ENCODE results near the gene RAC2. TPM values are rescaled to one million over a fixed set of nuclear protein-coding genes. Genes with fewer than 3 reads are reported as not detected.
A peak's percentile ranks its signal among the peaks of the same experiment; 100 is the strongest.

Gene RAC2
- total and polyA plus RNA-seq, 11 donors: 1.3 to 60.5 (median 3.8) TPM

GRCh38 chr22:37240240-37240940 is 3.7 kb downstream of the RAC2 start:
- H3K27ac ChIP-seq: peak overlapping the region in 1 of 12 donors; percentile 90
- no peak for ATAC-seq
- H3K4me3 ChIP-seq: peak overlapping the region in 1 of 12 donors; percentile 77
- H3K27me3 ChIP-seq: peaks cover 0 to 96% (median 52%) of the 10 kb centered on the region in 9 donors
- no peak for DNase-seq
- peaks cover 0 to 83% (median 0%) of the 10 kb centered on the region in 12 donors for H3K4me1 ChIP-seq
- peaks cover 0 to 27% (median 0%) of the 10 kb centered on the region in 9 donors for H3K36me3 ChIP-seq
- intact Hi-C loops (cut with DNase I): no loop called here
- TF ChIP-seq POLR2A (IDR thresholded peaks at IDR 0.05): no peak
- TF ChIP-seq, protein P1, sequence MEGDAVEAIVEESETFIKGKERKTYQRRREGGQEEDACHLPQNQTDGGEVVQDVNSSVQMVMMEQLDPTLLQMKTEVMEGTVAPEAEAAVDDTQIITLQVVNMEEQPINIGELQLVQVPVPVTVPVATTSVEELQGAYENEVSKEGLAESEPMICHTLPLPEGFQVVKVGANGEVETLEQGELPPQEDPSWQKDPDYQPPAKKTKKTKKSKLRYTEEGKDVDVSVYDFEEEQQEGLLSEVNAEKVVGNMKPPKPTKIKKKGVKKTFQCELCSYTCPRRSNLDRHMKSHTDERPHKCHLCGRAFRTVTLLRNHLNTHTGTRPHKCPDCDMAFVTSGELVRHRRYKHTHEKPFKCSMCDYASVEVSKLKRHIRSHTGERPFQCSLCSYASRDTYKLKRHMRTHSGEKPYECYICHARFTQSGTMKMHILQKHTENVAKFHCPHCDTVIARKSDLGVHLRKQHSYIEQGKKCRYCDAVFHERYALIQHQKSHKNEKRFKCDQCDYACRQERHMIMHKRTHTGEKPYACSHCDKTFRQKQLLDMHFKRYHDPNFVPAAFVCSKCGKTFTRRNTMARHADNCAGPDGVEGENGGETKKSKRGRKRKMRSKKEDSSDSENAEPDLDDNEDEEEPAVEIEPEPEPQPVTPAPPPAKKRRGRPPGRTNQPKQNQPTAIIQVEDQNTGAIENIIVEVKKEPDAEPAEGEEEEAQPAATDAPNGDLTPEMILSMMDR (IDR thresholded peaks at IDR 0.05): no peak
- no peaks in the 10 kb centered on the region for H3K9me3 ChIP-seq
- WGBS, 4 donors: 70 to 78% (median 73%) methylated on average over 11 of the region's 11 CpGs

GRCh38 chr22:37239336-37240239 is 4.5 kb downstream of the RAC2 start:
- 62 to 70% (median 68%) methylated on average over 9 to 10 of the region's 10 CpGs for WGBS, 4 donors
- ATAC-seq (no peak), DNase-seq (no peak)
- no peak overlapping the region for H3K27ac ChIP-seq
- intact Hi-C loops (cut with DNase I): no loop called here
- peaks cover 3 to 97% (median 58%) of the 10 kb centered on the region in 9 donors for H3K27me3 ChIP-seq
- H3K9me3 ChIP-seq: no peaks in the 10 kb centered on the region
- no peak overlapping the region for H3K4me3 ChIP-seq
- TF ChIP-seq, protein P1 (IDR thresholded peaks at IDR 0.05): no peak
- no peak for TF ChIP-seq POLR2A (IDR thresholded peaks at IDR 0.05)
- peaks cover 0 to 27% (median 0%) of the 10 kb centered on the region in 9 donors for H3K36me3 ChIP-seq
- peaks cover 0 to 83% (median 0%) of the 10 kb centered on the region in 12 donors for H3K4me1 ChIP-seq

DNA sequence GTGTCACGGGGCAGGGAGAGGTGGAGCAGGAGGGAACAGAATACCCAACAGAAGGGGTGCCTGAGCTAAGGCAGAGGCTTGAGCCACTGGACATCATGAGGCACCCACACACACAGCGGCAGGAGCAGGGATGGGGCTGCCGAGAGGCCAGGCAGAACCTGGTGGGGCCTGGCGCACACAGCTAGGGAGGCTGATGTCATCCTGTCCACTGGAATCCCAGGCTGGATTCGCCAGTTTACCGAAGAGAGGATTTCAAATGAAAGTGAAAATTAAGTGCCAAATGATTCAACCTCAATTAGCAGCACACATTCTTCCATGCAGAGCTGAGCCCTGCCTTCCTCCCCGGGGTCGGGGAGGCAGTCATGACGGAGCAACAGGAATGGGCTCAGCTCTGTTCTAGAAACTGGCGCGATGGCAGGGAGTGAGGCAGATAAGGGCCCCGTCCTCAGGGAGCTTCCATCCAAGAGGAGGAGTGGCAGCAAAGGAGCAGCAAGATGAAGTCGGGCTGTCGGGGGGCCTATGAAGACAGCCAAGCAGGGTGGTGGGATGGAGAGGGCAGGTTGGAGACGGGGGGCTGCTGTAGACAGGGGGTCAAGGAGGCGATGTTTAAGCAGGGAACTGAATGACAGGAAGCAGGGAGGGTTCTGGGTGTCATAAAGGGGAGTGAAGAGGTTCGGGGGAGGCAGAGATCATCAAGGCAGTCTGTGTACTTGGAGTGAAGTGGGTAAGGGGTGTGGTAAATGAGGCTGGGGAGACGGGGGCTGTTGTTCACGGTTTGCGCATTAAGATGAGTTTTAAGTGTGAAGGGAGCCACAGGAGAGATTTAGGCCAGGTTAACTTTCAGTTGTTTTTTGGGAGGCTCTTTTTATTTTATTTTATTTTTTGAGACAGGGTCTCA is 6.4 kb downstream of the RAC2 start:
- Histone ChIP-seq H3K36me3 (peaks cover 0 to 44% (median 0%) of the 10 kb centered on the region in 9 donors), H3K9me3 (no peaks in the 10 kb centered on the region), H3K4me3 (peak overlapping the region in 1 of 12 donors; percentile 33), H3K4me1 (peaks cover 0 to 82% (median 0%) of the 10 kb centered on the region in 12 donors), H3K27ac (peak overlapping the region in 1 of 12 donors; percentile 49), H3K27me3 (peaks cover 5 to 91% (median 49%) of the 10 kb centered on the region in 9 donors)
- ATAC-seq (no peak), DNase-seq (no peak)
- no peak for TF ChIP-seq POLR2A (IDR thresholded peaks at IDR 0.05)
- TF ChIP-seq, protein P1 (IDR thresholded peaks at IDR 0.05): no peak
- intact Hi-C loops (cut with DNase I): no loop called here
- 53 to 68% (median 61%) methylated on average over 20 of the region's 20 CpGs for WGBS, 4 donors
